Stimulated activated naive CD8-positive, alpha-beta T cell treated with anti-CD3 and anti-CD28 coated beads, Interleukin-15, amount 100 ng/mL, for 72 hours (primary cell): ENCODE measurements around the gene GIMAP1.

Experiments used
- ATAC-seq: fragments of 150-1000 bp; cut with Tn5 transposase; 2 replicates; pipeline ENCODE4 v1.10.0; 2021; ENCODE audit warnings: mild to moderate bottlenecking, moderate library complexity
- DNase-seq, 2 donors: peaks; one replicate each; pipeline ENCODE4 v3.0.0; 2021 to 2022
- H3K27ac Mint-ChIP-seq, 2 donors: one replicate each; pipeline ENCODE4 v1.8.0; 2022; ENCODE audit warnings: mild to moderate bottlenecking in 2 of 2, mixed read lengths in 2 of 2, moderate library complexity in 2 of 2
- H3K27me3 Mint-ChIP-seq: one replicate; pipeline ENCODE4 v1.8.0; 2022; ENCODE audit warnings: mixed read lengths
- H3K4me1 Mint-ChIP-seq: one replicate; pipeline ENCODE4 v1.8.0; 2022; ENCODE audit warnings: mild to moderate bottlenecking, mixed read lengths
- H3K4me3 Mint-ChIP-seq, 2 donors: one replicate each; pipeline ENCODE4 v1.8.0; 2022; ENCODE audit warnings: mild to moderate bottlenecking in 2 of 2, mixed read lengths in 2 of 2, moderate library complexity in 1 of 2
- H3K9me3 Mint-ChIP-seq, 2 donors: one replicate each; pipeline ENCODE4 v1.8.0; 2022; ENCODE audit warnings: mixed read lengths in 2 of 2

Gene GIMAP1

DNA sequence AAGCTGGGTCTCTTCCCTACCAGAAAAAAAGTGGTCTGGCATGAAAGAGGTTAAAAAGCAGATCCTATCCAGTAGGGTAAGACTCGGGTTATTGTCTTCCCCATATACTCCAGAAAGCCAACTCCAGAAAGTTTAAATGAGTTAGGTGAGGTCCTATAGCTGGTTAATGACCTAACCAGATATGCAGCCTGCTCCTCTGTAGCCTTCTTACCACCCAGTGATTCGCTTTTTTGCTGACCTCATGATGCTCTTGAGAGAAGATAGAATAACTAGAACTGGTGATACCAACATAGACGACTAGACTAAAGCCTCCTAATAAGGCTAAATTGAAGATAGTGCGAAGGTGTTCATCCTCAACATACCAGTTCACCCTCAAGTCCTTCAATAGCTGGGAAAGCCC is 675 bp upstream of the GIMAP1 start:
- Mint-ChIP-seq H3K4me1 (peaks cover 58% of the 10 kb centered on the region), H3K27ac (peak overlapping the region; percentile 89 to 97), H3K4me3 (peak overlapping the region; percentile 82 to 92), H3K9me3 (peaks cover 15 to 18% of the 10 kb centered on the region in 2 donors), H3K27me3 (no peaks in the 10 kb centered on the region)
- no peak for DNase-seq
- peak; percentile 48 for ATAC-seq

DNA sequence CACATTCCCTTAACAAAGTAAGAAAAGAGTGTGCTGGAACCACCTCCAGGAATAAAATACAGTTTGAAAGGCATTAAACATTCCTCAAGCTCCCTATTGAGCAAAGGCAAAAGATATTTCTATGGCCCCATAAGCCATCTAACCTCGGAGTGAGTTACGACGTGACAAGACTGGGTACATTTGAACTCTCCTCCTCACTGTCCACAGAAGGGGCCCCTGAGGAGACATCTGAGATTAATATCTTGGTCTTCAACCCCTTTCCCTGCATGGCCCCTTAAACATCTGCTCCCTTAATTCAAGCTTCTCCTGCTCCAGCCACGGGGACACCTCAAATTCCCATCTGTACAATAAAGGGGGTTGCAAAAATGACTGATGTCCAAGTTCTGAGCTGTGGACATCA is 526 bp downstream of the GIMAP1 start:
- H3K4me3 Mint-ChIP-seq, result peak overlapping the region; percentile 82 to 92
- H3K4me1 Mint-ChIP-seq, result peaks cover 70% of the 10 kb centered on the region
- no peak for DNase-seq
- peaks cover 15 to 18% of the 10 kb centered on the region in 2 donors for H3K9me3 Mint-ChIP-seq
- no peak for ATAC-seq
- H3K27me3 Mint-ChIP-seq, result no peaks in the 10 kb centered on the region
- peak overlapping the region; percentile 89 to 97 for H3K27ac Mint-ChIP-seq

DNA sequence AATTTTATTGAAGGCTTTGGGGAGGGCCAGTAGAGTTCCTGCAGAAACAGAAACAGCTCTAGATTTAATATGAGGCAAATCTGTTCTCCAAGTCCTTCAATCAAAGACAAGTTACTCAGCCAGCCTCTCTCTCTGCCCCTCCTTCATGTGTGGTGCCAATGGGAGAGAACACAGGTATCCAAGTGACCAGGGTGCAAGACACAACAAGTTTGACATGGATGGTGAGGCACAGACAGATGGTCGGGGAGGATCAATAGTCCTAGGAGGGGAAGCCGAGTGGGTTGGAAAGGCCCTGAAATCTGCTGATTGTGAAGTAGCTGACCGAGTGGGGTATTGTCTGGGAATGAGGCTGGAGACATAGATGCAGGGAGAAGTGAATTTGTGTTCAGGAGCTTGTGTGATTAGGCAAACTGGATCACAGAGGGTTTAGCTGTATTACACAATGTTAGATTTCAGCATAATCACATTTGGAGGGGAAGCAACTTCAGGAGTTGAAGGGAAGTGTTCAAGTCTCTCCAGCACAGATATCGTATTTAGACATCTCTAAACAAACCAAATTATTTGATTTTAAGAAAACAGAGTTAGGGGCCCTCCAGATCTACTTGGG is 1.5 kb downstream of the GIMAP1 start:
- Mint-ChIP-seq H3K4me3 (peak overlapping the region; percentile 82 to 92), H3K9me3 (peaks cover 7 to 9% of the 10 kb centered on the region in 2 donors), H3K27ac (peak overlapping the region; percentile 61 to 94), H3K27me3 (no peaks in the 10 kb centered on the region), H3K4me1 (peaks cover 79% of the 10 kb centered on the region)
- DNase-seq (no peak), ATAC-seq (peak; percentile 11)

DNA sequence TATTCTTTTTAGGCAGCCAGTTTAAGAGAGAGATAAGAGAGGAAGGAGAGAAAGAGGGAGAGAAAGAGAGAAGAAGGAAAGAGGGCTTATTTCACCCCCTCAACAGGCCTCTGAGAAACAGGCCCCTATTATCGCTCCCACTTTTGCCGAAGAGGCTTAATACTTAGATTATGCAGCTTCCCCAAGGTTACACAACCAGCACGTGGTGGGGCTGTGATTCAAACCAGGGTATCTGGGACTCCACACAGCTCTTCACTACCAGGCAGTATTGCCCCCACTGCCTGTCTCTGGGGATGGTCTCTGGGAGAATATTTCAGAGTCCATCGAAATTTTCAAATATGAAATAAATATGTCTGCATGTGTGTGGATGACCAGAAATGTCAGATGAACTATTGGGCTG is 3.0 kb downstream of the GIMAP1 start:
- Mint-ChIP-seq H3K9me3 (peaks cover 0 to 3% of the 10 kb centered on the region in 2 donors), H3K27me3 (no peaks in the 10 kb centered on the region), H3K4me1 (peaks cover 87% of the 10 kb centered on the region), H3K27ac (peak overlapping the region; percentile 38 to 94), H3K4me3 (peak overlapping the region; percentile 49 to 92)
- ATAC-seq (no peak), DNase-seq (no peak)

DNA sequence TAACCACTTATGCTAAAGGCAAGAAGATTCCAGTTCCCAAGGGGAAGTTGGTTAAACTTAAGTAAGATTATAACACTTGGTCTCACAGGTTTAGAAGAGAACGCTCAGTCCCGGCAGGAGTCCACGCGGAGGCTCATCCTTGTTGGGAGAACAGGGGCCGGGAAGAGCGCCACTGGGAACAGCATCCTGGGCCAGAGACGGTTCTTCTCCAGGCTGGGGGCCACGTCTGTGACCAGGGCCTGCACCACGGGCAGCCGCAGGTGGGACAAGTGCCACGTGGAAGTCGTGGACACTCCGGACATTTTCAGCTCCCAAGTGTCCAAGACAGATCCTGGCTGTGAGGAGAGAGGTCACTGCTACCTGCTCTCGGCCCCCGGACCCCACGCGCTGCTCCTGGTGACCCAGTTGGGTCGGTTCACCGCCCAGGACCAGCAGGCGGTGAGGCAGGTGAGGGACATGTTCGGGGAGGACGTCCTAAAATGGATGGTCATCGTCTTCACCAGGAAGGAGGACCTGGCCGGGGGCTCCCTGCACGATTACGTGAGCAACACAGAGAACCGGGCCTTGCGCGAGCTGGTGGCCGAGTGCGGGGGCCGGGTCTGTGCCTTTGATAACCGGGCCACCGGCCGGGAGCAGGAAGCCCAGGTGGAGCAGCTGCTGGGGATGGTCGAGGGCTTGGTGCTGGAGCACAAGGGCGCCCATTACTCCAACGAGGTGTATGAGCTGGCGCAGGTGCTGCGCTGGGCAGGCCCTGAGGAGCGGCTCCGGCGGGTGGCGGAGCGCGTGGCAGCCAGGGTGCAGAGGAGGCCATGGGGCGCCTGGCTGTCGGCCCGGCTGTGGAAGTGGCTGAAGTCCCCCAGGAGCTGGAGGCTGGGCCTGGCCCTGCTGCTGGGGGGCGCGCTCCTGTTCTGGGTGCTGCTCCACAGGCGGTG is 3.8 kb downstream of the GIMAP1 start:
- peaks cover 83% of the 10 kb centered on the region for H3K4me1 Mint-ChIP-seq
- no peak for ATAC-seq
- H3K27ac Mint-ChIP-seq, result peak overlapping the region; percentile 7 to 94
- peak overlapping the region; percentile 66 to 92 for H3K4me3 Mint-ChIP-seq
- H3K9me3 Mint-ChIP-seq, result peaks cover 0 to 5% of the 10 kb centered on the region in 2 donors
- no peak for DNase-seq
- no peaks in the 10 kb centered on the region for H3K27me3 Mint-ChIP-seq

DNA sequence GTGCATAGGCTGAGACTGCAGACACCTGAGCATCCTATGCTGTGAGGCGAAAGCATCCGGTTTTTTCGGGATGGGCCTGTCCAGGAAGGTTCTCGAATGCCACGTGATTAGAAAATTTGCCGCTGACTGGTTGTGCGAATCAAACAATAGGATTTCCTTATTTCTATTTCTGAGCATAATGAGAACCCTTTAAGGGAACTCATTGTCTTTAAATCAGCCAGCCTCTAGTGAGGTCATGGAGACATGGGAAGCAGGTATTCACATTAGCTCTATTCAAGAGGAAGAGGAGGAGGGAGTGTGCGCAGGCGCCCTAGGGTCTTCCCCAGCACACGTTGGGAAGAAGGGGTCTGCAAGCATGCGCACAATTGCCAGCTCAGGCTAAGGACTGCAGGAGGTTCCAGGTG is 5.6 kb downstream of the GIMAP1 start:
- DNase-seq, result no peak
- Mint-ChIP-seq H3K9me3 (peaks cover 14 to 16% of the 10 kb centered on the region in 2 donors), H3K27ac (peak overlapping the region in 1 of 2 donors; percentile 75), H3K4me3 (peak overlapping the region; percentile 49 to 70), H3K4me1 (peaks cover 76% of the 10 kb centered on the region), H3K27me3 (no peaks in the 10 kb centered on the region)
- ATAC-seq, result no peak

DNA sequence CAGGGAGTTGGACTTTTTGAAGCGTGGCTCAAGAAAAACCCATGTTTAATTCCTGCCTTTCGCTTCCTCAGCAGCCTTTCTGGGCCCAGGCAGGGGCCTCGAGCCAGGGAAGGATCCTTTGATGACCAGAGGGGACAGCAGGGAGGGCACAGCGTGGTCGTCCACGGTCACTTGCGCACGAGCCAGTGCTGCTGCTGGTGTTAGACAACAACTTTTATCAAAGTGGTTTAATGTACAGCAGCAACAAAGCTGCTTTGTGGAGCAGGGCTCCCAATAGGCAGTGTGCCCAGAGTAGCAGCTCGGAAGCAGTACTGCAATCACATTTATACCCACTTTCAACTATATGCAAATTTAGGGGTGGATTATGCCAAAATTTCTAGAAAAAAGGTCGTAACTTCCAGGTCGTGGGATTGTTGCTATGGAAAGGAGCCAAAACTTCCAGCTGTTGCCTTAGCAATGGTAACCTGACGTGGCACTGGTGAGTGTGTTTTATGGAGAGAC is 6.1 kb downstream of the GIMAP1 start:
- peaks cover 78% of the 10 kb centered on the region for H3K4me1 Mint-ChIP-seq
- peak; percentile 42 for ATAC-seq
- H3K9me3 Mint-ChIP-seq, result peaks cover 19 to 20% of the 10 kb centered on the region in 2 donors
- H3K27ac Mint-ChIP-seq, result peak overlapping the region in 1 of 2 donors; percentile 52
- no peaks in the 10 kb centered on the region for H3K27me3 Mint-ChIP-seq
- no peak for DNase-seq
- peak overlapping the region; percentile 49 to 70 for H3K4me3 Mint-ChIP-seq

DNA sequence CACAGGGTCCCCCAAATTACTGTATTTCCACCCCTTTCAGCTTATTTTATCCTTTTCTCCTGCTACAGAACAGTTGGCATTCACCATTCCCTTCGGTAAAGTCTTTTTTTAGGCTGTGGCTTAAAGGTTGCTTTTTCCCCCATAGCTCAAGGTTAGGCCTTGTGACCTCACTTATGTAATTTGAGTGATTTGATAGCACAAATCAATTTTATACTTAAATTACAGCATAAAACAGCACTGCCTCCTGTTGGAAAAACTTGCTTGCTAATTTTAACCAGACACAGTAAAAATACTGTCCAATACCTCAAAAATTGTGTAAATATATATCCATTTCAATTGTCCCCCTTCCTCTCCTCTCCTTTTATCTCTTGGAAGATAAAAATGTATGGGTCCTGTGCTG is 7.1 kb downstream of the GIMAP1 start:
- Mint-ChIP-seq H3K27ac (no peak overlapping the region), H3K9me3 (peaks cover 28 to 29% of the 10 kb centered on the region in 2 donors), H3K27me3 (no peaks in the 10 kb centered on the region), H3K4me3 (peak overlapping the region in 1 of 2 donors; percentile 0), H3K4me1 (peaks cover 74% of the 10 kb centered on the region)
- no peak for DNase-seq
- no peak for ATAC-seq

DNA sequence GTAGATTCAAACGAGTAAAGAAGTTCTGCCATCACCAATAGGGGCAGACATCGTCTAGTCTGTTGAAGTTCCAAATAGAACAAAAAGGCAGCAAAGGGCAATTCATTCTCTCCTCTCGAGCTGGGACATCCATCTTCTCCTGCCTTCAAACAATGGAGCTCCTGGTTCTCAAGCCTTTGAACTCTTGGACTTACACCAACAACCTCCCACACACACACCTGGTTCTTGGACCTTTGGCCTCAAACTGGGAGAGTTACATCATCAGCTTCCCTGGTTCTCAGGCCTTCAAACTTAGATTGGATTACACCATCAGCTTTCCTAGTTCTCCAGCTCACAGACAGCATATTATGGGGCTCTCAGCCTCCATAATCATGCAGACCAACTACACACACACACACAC is 11.0 kb downstream of the GIMAP1 start:
- no peaks in the 10 kb centered on the region for H3K27me3 Mint-ChIP-seq
- H3K27ac Mint-ChIP-seq, result no peak overlapping the region
- H3K4me1 Mint-ChIP-seq, result peaks cover 60% of the 10 kb centered on the region
- ATAC-seq, result no peak
- no peak for DNase-seq
- peaks cover 34 to 35% of the 10 kb centered on the region in 2 donors for H3K9me3 Mint-ChIP-seq
- H3K4me3 Mint-ChIP-seq, result no peak overlapping the region

DNA sequence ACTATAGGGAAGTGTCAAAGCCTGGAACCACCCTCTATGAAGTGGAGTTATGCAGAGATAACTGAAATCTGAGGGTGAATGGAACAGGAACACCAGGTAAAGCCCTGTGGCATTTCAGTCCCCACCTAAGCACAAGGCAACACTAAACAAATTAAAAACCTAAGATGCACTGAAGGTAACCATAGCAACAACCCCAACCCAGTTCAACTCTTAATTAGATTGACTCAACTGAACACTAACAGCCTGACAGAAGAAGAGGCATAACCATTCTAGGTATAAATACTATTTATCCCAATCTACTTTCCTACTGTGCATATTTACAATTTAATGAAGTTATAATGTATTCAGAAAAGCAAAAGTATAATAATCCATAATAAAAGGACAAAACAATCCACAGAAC is 11.6 kb downstream of the GIMAP1 start:
- H3K4me3 Mint-ChIP-seq, result no peak overlapping the region
- no peaks in the 10 kb centered on the region for H3K27me3 Mint-ChIP-seq
- ATAC-seq, result no peak
- no peak for DNase-seq
- peaks cover 34 to 35% of the 10 kb centered on the region in 2 donors for H3K9me3 Mint-ChIP-seq
- H3K27ac Mint-ChIP-seq, result no peak overlapping the region
- H3K4me1 Mint-ChIP-seq, result peaks cover 60% of the 10 kb centered on the region

DNA sequence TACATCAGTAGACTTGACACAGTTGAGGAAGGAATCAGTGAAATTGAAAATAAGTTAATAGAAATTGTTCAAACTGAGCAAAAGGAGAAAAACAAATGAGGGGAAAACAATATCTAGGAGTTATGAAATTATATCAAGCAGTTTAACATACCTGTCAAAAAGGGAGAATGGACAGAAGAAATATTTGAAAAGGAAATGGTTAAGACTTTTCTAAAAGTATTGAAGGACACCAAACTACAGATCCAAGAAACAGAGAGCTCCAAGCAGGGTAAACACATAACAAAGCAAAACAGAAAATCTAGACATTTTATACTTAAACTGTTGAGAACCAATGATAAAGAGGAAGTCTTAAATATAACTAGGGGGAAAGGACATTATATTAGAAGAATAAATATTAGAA is 12.2 kb downstream of the GIMAP1 start:
- H3K4me3 Mint-ChIP-seq, result no peak overlapping the region
- peaks cover 34 to 35% of the 10 kb centered on the region in 2 donors for H3K9me3 Mint-ChIP-seq
- H3K4me1 Mint-ChIP-seq, result peaks cover 60% of the 10 kb centered on the region
- no peak overlapping the region for H3K27ac Mint-ChIP-seq
- H3K27me3 Mint-ChIP-seq, result no peaks in the 10 kb centered on the region
- ATAC-seq (no peak), DNase-seq (no peak)

DNA sequence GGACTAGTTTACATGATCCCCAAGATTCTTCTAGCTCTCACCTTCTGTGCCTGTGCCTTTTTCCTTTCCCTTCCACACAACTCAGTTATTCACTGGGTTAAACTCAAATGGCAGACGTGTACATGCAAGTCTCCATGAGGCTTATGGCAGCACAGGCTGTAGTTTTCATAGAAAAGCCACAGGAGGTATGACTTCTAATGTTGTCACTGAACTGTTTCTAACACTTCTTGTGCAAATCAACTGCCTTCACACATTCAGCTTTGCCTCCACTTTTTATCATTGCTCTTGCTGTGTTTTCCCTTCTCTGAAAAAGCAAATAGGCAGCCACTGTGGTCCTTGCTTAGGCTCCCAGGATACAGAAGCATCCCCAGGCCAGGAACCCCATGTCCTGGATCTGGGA is 15.5 kb downstream of the GIMAP1 start:
- Mint-ChIP-seq H3K4me3 (peak overlapping the region; percentile 69 to 76), H3K9me3 (peaks cover 18 to 21% of the 10 kb centered on the region in 2 donors), H3K27ac (peak overlapping the region; percentile 92 to 94), H3K4me1 (peaks cover 77% of the 10 kb centered on the region), H3K27me3 (no peaks in the 10 kb centered on the region)
- ATAC-seq (peak; percentile 49), DNase-seq (peak in 1 of 2 donors; percentile 38)

DNA sequence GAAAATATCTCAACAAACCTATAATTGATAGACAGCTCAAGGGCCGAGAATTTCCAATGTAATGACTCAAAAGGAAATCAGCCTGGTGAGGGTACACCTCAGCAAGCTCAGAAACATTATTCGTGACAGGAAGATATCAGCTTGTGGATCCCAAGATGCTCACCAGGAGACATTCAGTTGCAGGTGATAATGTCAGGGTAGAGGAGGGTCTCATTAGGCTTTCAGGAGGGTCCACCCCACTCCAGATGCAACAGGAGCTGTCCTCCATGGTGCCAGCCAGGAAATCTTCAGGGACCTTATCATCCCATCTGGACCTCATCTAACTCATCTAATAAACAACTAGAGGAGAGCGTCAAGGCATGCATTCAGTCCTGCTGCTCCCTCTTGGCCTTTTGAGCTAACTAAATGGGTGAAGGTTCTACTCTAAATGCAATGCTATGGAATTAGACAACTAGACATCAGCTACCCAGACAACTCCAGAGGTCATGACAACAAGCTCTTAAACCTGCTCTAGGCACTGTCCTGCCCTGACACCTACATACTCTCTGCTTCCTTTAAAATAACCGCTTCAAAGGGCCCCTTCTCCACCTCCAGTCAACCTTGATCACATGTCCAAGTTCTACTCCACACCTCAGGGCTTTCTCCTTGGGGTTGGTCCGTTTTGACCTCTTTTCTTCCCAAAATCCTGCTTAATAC is 16.5 kb downstream of the GIMAP1 start:
- Mint-ChIP-seq H3K9me3 (peaks cover 10 to 11% of the 10 kb centered on the region in 2 donors), H3K27ac (peak overlapping the region; percentile 93 to 94), H3K4me1 (peaks cover 72% of the 10 kb centered on the region), H3K4me3 (peak overlapping the region; percentile 70 to 76), H3K27me3 (no peaks in the 10 kb centered on the region)
- no peak for DNase-seq
- peak; percentile 56 for ATAC-seq

DNA sequence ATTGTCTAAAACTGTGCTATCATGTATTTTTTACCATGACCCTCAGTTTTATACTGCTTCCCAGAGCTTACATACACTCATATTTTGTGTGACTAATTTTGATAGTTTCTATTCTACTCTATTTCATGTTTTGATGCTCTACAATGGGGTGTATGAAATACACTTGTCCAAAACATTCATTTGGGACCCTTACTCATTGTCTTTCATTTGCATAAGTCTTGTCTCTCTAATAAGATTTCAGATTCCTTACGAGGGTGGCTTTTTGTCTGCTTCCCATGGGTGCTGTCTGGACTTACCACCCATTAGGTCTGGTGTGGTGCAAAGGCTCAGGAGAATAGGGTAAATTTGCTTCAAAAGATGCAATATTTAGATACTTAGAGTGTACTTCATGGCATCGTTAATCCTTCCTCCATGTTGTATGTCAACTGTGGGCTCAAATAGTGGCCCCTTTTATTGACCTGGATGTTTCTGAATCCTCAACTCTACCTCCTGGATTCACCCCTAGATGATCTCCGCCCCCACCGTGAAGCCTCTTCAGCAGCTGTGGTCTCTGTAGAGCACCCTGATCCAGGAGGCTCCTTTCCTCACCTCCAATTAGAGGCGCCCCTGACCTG is 17.2 kb downstream of the GIMAP1 start:
- peak; percentile 71 for ATAC-seq
- peak overlapping the region; percentile 70 to 76 for H3K4me3 Mint-ChIP-seq
- peaks cover 72% of the 10 kb centered on the region for H3K4me1 Mint-ChIP-seq
- peaks cover 5% of the 10 kb centered on the region in 2 donors for H3K9me3 Mint-ChIP-seq
- H3K27ac Mint-ChIP-seq, result peak overlapping the region; percentile 45 to 93
- no peak for DNase-seq
- H3K27me3 Mint-ChIP-seq, result no peaks in the 10 kb centered on the region

DNA sequence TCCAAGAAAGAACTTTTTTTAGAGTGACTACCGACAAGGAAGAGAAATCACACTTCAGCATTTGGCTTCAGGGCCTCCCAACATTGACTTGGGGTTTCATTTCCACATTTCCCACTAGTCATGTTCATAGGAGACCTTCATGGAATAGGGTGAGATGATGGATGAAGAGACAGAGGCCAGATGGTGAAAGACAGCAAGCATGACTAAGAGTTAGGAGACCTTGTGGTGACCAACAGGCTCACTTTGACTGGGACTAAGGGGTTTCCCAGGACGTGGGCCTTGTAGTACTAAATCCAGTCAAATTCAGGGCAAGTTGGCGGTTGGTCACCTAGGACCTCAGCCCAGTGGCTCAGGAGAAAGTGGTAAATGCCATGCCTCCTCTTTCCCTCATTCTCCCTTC is 17.8 kb downstream of the GIMAP1 start:
- DNase-seq (peak in 1 of 2 donors; percentile 76), ATAC-seq (peak; percentile 68)
- Mint-ChIP-seq H3K27ac (peak overlapping the region; percentile 45 to 93), H3K9me3 (peaks cover under 1 to 1% of the 10 kb centered on the region in 2 donors), H3K27me3 (no peaks in the 10 kb centered on the region), H3K4me1 (peaks cover 73% of the 10 kb centered on the region), H3K4me3 (peak overlapping the region; percentile 49 to 76)
